ENCODE measurements around the gene GPR107. TPM values are rescaled to one million over a fixed set of nuclear protein-coding genes. Genes with fewer than 3 reads are reported as not detected.

GPR107 gene
- total RNA-seq, 1 donor from 2014 or later = 41.0 TPM

- DNase-seq (ENCODE audit: low read depth) = no peak
Observed at GRCh38 chr9:130054325-130054786, 650 bp downstream of the GPR107 start.

GRCh38 chr9:130054820-130055219, 1.1 kb downstream of the GPR107 start:
- DNase-seq (ENCODE audit: low read depth) = no peak

GRCh38 chr9:130058154-130058553, 4.4 kb downstream of the GPR107 start:
- DNase-seq (ENCODE audit: low read depth) = no peak

GRCh38 chr9:130058887-130059286, 5.2 kb downstream of the GPR107 start:
- DNase-seq (ENCODE audit: low read depth) = no peak

- DNase-seq (ENCODE audit: low read depth) = no peak
Observed at GRCh38 chr9:130060296-130060695, 6.6 kb downstream of the GPR107 start.

GRCh38 chr9:130062750-130063149, 9.0 kb downstream of the GPR107 start:
- DNase-seq (ENCODE audit: low read depth) = no peak

GRCh38 chr9:130064621-130065020, 10.9 kb downstream of the GPR107 start:
- DNase-seq (ENCODE audit: low read depth) = no peak

GRCh38 chr9:130069048-130069447, 15.3 kb downstream of the GPR107 start:
- DNase-seq (ENCODE audit: low read depth) = no peak

GRCh38 chr9:130072515-130073235, 19.0 kb downstream of the GPR107 start:
- no peak for DNase-seq (ENCODE audit: low read depth)

GRCh38 chr9:130073373-130073772, 19.7 kb downstream of the GPR107 start:
- DNase-seq (ENCODE audit: low read depth) = peak; percentile 48

- no peak for DNase-seq (ENCODE audit: low read depth)
Observed at GRCh38 chr9:130078547-130078946, 24.8 kb downstream of the GPR107 start.

GRCh38 chr9:130084337-130084736, 30.6 kb downstream of the GPR107 start:
- DNase-seq (ENCODE audit: low read depth) = no peak

- DNase-seq (ENCODE audit: low read depth) = no peak
Observed at GRCh38 chr9:130088051-130088450, 34.3 kb downstream of the GPR107 start.

GRCh38 chr9:130089141-130089540, 35.4 kb downstream of the GPR107 start:
- DNase-seq (ENCODE audit: low read depth) = no peak

- DNase-seq (ENCODE audit: low read depth) = no peak
Observed at GRCh38 chr9:130090915-130091314, 37.2 kb downstream of the GPR107 start.

- no peak for DNase-seq (ENCODE audit: low read depth)
Observed at GRCh38 chr9:130092910-130093309, 39.2 kb downstream of the GPR107 start.

- DNase-seq (ENCODE audit: low read depth) = no peak
Observed at GRCh38 chr9:130095872-130096271, 42.2 kb downstream of the GPR107 start.

GRCh38 chr9:130100681-130101080, 47.0 kb downstream of the GPR107 start:
- DNase-seq (ENCODE audit: low read depth) = no peak

- DNase-seq (ENCODE audit: low read depth) = no peak
Observed at GRCh38 chr9:130101915-130102314, 48.2 kb downstream of the GPR107 start.

- DNase-seq (ENCODE audit: low read depth) = no peak
Observed at GRCh38 chr9:130104491-130105193, 50.9 kb downstream of the GPR107 start.

GRCh38 chr9:130106860-130107233, 53.1 kb downstream of the GPR107 start:
- no peak for DNase-seq (ENCODE audit: low read depth)

GRCh38 chr9:130107234-130107861, 53.6 kb downstream of the GPR107 start:
- peak; percentile 59 for DNase-seq (ENCODE audit: low read depth)

GRCh38 chr9:130107955-130108354, 54.2 kb downstream of the GPR107 start:
- DNase-seq (ENCODE audit: low read depth) = no peak

Measured in renal cortical epithelial cell (primary cell).